ENCODE data around the gene STK32B.

STK32B gene

DNA sequence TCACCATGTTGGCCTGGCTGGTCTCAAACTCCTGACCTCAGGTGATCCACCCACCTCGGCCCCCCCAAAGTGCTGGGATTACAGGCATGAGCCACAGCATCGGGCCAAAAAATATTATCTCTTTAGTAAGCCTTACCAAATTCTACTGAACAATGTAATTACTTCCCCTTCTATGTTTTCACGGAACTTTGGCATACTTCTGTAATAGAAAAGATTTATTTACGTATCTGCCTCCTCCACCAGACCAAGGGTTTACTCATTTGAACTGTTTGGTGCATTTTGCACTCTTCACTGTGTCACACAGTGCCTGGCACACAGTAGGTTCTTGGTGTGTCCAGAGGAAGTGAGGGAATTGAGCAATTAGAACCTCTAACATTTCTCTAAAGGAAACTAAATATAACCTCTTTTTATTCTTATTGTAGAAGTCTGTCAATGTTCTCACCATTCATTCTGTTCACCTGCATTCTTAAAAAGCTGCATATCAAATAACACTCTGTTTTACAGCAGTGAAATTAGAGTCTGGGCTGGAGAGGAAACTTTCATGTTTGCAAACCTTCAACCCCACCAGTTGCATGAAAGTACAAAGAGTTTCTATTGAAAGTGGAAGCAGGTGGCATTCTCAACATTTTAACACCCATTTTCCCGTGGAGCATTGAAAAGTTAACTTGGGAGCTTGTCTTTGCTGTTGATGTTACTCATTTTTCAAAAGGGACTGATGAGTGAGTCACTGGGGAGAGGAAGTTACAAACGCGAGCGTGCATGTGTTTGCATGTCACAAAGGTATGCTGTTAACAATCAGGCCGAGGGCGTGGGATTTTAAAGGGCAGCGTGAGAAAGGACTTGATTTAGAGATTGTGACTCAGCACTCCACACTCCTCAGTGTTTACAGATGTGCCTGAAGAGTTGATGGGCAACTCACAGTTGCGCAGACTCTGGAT is 314.1 kb downstream of the STK32B start:
- DNase-seq (ENCODE audit: low read depth): no peak

DNA sequence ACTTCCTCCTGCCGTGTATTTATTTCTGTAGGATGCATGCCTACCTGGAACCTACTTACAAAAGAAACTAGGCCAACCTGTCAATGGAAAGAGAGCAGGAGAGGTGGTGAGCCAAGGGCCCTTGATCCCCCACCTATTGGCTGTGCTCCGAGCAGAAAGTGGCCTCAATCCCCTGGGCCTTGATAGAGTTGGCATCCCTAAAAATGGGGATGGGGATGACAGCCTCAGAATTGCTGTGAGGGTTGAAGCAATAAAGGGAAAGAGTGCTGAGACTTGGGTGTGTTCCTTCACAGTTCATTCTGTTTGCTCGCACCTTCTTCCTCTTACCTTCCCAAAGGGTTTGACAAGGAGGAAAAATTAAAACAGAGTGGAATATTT is 314.7 kb downstream of the STK32B start:
- no peak for DNase-seq (ENCODE audit: low read depth)

DNA sequence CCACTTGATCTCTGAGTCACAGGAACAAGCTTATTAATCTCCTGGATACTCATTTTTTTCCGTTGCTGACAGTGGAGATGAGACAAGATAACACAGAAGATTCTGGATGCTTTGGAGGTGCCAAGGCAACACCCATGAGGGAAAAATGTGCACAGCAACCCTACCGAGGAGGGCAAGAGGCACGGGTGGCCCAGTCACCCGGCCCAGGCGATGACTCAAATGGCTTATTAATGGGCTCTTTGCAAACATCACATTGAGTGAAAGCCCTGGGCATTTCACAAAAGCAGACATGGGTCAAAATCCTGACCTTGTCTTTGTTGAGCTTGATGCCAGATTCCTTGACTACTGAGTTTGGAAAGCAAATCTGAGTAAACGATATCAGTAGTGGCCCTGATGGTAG is 315.1 kb downstream of the STK32B start:
- DNase-seq (ENCODE audit: low read depth): no peak

DNA sequence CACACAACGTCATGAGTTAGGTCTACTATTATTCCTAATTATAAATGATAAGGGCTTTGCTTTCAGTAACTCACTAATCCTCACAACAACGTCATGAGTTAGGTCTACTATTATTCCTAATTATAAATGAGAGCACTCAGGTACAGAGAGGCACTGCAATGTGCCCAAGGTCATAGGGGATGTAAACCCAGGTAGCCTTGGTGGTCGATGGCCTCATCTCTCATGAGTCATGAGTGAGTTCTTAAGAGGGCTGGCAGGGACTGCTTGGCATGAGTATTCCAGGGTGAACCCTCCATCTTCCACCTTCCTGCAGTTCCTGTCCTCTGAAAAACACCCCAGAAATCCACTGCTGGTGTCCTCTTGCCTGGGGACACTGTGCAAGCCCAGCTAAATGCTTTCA is 317.1 kb downstream of the STK32B start:
- DNase-seq (ENCODE audit: low read depth): no peak

DNA sequence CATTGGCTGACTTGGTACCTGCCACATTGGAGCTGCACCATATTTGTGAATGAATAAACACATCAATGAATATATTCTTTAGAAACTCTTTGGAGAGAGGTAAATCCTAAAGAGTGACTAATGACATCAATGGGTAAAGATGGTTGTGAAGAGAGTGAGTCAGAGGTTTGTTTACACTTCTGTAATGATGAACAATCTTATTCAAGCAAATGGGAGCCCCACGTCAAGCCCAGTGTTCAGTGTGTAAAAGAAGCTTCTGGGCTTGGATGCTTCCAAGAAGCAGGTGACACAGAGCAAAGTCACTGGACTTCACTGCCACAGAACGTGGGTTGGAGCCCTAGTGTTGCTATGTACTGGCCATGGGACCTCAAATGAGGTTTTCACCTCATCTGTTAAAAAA is 319.0 kb downstream of the STK32B start:
- no peak for DNase-seq (ENCODE audit: low read depth)

DNA sequence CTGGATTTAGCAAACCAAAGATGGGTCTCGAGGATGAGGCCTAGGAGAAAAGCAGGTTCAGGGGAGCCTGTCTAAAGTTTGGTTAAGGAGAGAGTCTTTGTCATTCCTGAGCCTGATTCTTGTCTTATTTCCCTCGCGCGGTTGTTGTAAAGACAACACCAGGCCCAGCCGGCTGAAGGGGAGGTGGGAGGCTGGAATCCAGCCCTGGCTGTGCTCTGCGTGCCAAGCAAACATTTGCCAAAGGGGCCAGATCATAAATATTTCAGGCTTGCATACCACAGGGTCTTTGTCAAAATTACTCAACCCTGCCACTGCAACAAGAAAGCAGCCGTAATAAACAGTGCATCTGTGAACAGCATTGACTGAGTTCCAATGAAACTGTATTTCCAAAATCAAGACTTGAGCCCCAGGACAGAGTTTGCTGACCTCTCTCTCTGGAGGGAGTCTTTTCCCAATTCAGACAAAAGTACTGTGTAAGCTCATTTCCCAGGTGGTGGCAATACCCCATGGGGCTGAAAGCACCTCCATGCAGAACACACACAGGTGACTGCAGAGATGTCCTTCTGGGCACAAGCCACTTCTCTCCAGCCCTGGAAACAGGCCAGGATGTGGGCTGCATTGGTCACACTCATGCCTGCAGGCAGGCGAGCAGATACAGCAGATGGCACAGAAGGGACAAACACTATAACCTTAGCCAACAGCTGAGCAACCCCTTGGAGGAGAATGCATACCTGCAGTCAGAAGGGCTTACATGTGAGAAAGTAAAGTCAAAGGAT is 320.3 kb downstream of the STK32B start:
- no peak for DNase-seq (ENCODE audit: low read depth)

DNA sequence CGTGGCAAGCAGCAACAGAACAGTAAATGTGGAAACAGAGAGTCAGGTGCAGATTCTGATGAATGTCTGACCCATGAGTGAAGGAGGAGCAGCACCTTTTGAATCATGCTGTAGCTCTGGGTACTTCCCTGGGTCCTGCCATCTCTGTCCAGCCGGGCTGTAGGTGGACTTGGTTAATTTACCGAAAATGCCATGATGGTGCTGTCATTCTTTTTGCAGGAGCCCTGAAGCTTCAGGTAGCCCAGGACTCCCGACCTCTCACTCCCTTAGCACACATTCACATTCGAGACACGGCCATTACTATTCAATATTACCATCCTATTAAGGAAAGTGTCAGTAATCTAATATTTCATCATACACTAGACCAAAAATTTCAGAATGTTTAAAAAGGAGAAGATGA is 320.9 kb downstream of the STK32B start:
- no peak for DNase-seq (ENCODE audit: low read depth)

DNA sequence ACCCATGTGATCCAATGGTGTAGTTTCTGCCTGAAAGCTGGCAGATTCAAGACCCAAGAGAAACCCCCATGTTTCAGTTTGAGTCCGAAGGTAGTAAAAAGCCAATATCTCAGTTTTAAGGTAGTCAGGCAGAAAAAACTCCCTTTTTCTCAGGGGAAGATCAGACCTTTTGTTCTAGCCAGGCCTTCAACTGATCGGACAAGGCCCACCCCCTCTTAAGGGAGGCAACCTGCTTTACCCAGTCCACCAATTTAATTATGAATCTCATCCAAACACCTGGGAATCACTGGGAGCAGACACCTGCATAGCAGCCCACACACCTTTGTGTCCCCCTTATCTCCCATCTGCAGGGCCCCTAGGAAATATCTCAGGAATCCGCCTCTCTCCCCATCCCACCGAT is 322.0 kb downstream of the STK32B start:
- no peak for DNase-seq (ENCODE audit: low read depth)

DNA sequence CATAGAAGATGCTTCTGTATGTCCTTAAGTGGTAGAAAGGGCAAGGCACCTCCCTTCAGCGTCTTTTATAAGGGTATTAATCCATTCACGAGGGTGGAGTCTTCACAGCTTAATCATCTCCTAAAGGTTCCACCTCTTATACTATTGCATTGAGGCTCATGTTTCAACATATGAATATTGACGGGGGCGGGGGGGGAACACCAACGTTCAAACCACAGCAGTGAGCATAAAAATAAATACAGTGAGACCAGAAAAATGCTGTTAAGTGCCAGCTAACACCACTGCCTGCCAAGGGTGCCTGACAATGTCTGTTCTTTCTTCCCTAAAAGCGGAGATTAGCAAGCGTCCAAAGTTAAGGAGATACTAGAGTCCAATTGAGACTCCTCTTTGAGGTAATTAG is 323.3 kb downstream of the STK32B start:
- no peak for DNase-seq (ENCODE audit: low read depth)

DNA sequence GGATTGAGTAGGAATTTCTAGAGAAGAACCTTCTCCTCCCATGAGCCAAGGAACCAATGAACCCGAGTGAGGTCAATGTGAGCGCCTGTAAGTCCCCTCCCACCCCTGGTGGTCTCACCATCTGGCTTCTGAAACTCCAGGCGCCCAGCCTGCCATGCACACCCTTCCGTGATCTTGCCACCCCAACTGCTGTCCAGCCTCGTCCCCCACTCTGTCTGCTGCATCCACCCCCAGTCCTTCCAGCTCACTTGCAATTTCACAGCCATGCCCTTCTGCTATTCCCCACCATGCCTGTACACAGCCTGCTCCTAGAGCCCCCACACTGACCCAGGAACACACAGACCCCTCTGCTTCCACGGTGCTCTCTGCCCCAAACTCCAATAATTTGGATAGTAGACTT is 323.7 kb downstream of the STK32B start:
- no peak for DNase-seq (ENCODE audit: low read depth)

DNA sequence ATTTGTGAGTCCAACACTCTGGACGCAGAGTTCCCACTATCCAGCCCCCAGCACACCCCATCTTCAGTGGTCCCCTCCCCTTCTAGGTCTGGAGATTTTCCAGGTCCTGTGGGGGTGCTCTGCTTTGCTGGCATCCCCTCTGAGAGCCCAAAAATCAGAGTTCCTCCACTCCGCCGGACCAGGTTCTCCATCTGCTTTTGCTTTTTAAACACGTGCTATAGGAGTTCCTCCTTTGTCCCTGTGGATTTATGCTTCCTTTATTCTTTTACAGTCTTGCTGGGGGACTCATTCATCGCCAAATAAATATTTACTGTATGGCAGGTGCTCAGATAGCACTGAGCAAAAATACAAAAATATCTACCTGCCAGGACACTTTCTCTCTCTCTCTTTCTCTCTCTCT is 324.7 kb downstream of the STK32B start:
- DNase-seq (ENCODE audit: low read depth): no peak

DNA sequence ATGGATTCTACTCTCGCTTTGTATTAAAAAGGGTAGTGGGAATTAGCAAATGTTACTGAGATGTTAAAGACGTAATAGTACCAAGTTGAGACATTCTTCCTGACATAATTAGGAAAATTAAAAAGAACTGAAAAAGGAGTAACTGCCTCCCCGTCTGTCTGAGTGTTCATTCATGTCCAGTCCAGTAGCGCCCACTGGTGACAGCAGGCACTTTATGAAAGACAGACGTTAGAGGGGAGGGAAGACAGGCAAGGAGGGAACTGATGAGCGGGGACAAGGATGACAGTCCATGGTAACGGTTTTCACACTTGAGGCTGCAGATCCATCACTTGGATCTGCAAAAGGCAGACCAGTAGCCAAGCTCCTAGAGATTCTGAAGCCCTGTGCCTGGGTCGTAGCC is 326.7 kb downstream of the STK32B start:
- DNase-seq (ENCODE audit: low read depth): no peak

DNA sequence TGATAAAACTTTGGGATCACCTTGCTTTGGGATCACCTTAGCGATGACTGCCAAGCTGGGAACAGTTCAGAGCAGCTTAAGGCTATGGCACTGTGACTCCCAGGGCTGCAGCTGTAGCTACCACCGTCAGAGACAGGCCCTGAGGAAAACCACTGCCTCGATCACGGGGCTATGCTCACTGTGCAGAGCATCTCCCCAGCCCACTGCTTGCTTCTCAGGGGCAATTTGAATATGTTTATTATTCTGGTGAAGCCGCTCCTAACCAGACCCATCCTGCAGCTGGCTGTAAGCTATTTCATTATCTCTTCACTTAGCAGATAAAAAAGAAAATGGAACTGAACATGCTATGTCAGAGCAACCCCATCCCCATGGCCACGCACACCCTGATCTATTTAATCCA is 328.6 kb downstream of the STK32B start:
- no peak for DNase-seq (ENCODE audit: low read depth)

DNA sequence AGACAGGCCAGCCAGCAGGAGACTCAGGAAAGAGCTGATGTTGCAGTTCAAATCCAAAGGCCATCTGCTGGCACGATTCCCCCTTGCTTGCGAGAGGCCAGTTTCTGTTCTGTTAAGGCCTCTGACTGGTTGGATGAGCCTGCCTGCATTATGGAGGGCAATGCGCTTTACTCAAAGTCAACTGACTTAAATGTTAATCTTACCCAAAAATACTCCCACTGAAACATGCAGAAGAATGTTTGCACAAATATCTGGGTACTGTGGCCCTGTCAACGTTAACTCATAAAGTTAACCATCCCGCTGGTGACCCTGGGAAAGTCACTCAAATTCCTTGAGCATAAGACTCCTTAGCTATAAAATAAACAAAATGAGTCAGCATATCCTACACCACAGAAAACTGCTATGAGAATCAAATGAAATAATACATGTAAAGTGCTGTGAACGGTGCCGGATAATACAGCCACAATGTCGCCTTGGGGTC is 330.7 kb downstream of the STK32B start:
- DNase-seq (ENCODE audit: low read depth): no peak

DNA sequence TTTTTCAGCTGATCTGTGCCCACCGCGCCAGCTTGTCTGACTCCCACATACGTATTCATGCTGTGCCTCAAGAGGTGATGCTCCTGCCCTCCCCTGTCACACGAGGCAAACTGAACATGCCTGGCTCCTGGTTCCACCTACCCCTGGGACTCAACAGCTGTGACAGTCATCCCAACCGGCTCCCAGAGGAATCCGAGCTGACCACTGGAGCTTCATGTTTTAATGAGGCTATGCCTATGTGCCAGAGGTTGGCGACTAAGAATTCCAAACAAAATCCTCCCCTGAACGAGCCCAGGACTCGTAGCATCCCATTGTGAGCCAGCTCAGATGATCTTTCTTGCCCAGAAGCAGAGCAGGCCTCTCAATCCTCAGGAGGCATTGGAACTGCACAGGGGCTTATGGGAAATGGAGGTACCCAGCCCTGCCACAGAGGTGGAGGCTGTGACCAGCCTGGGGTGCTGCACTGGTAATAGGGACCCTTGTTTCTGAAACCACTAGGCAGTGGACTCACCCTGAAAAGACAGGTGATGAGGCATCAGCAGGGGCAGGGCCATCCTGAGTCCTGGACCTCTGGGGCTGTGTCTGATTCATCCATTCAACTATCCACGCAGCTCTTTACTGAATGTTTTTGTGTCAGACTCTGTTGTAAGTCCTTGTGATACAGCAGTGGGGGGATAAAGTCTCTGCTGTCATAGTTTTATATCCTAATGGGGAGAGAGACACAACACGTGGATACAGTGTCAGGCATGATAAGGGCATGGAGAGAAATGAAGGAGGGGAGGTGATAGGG is 332.1 kb downstream of the STK32B start:
- DNase-seq (ENCODE audit: low read depth): no peak

DNA sequence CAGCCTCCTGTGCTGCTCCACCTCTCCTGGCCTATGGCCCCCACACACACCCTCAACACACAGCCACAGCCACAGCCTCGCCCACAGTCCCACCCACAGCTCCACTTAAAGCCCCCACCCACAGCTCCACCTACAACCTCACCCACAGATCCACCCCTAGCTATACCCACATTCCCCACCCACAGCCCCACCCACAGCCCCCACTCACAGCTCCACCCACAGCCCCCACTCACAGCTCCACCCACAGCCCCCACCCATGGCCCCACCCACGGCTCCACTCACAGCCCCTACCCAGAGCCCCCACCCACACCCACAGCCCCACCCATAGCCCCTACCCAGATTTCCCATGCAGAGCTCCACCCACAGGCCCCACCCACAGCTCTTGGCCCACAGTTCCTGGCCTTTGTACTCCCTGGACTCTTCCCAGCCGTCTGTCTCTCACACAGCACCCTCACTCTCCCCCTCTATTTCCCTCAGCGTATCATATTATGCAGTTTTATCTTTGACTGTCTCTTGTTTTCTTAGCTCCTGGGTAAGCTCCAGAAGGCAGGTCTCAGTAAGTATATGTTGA is 334.5 kb downstream of the STK32B start:
- no peak for DNase-seq (ENCODE audit: low read depth)

DNA sequence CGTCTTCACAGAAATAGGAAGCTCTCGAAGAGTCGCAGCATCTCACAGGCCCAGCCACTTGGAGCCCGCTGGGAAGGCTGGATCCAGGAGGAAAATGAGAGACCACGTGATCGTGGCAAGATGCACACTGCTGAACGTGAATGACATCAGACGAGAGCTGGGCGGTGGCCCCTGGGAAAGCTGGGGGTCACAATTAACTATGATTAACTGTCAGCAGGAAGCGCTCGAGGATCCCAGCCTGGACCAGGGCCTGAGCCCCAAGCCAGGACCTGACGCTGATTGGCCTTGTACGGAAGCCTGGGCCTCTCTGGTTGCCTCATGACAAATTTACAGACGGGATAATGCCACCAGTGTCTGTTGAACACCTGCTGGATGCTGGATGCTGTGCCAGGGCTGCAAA is 335.6 kb downstream of the STK32B start:
- no peak for DNase-seq (ENCODE audit: low read depth)

DNA sequence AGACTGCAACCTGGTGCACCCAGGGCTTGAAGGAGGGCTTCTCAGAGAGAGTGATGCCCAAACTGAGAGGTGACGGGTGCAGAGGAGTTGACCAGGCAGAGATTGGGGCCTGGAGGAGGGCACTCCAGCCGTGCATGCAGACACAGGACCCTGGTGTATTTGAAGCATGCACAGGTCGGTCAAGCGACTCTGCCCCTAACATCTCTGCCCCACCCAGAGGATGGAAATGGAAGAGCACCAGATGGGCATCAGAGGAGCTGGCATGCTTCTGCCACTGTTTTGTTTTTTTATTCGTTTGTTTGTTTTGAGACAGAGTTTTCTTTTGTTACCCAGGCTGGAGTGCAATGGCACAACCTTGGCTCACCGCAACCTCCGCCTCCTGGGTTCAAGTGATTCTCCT is 336.2 kb downstream of the STK32B start:
- no peak for DNase-seq (ENCODE audit: low read depth)

DNA sequence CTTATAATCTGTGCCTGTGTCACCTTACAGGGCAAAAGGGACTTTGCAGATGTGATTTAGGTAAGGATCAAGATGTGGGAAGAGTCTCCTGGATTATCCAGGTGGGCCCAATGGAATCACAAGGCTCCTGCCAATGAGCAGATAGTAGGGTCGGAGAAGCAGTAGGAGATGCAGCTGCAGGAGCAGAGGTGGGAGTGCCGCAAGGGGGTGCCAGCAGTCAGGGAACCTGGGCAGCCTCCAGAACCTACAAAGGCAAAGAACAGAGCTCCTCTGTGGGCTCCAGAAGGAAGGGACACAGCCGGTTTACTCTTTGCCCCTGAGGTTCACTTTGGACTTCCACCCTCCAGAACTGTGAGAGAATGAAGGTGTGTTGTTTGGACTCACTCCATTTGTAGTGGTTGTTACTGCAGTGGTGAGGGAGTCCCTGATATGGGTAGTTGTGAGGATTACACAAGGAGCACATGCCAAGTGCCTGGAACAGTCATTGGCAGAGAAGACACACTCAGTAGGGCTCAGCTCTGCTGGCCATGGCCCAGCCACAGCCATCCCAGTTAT is 338.6 kb downstream of the STK32B start:
- DNase-seq (ENCODE audit: low read depth): no peak

DNA sequence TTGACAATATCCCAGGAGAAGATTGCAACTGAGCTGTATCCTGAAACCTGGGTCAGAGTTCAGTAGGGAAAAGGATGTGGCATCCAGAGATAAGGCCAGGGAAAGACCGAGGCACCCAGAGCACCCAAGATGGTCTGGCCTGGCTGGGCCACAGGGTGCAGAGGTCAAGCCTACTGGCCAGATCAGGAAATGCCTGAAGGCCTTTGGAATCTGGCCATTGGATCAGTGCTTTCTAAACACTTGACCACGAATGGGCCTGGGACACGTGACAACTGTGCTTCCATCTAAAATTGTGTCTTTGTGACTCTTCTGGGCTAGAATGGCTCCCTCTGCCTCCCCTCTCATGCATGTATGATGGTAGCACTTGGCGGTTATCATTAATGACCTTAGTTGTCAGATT is 340.2 kb downstream of the STK32B start:
- no peak for DNase-seq (ENCODE audit: low read depth)

DNA sequence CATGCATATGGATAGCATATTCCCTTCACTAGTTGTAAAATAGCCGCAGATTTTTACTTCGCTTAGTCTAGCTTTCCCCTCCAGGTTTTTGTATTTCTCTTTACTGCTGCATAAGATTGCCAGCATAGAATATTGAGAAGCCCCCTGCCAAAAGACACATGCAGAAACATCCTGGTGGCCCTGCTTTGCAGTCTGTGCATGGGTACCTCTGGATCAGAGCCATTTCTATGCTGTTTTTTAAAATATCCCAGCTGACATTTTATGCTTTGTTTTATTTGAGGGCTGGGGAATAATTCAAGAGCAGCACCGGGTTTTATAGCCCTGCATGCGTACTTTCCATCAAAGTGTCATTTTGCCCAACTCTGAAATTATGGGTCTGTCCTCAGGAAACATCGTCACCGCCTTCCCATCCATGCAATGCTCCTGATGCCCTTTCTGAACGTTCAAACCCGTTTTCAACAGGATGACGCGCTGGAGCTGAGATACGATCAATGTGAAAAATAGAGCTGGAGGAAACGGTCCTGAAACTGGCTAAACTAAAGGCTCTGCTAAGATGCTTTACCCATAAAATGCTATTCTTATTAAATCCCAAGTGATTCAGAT is 342.7 kb downstream of the STK32B start:
- DNase-seq (ENCODE audit: low read depth): no peak

All from stimulated activated CD4-positive, alpha-beta T cell treated with anti-CD3 and anti-CD28 coated beads, Interleukin-2, amount 100 ng/mL, for 4 hours (primary cell).